Superior temporal gyrus (tissue), 1 donor: ENCODE results near the gene SLAIN2.

Experiments
- DNase-seq: peaks from one replicate; pipeline ENCODE4 v3.0.0-alpha.2; 2016; ENCODE audit errors: extremely low spot score

SLAIN2 gene

DNA sequence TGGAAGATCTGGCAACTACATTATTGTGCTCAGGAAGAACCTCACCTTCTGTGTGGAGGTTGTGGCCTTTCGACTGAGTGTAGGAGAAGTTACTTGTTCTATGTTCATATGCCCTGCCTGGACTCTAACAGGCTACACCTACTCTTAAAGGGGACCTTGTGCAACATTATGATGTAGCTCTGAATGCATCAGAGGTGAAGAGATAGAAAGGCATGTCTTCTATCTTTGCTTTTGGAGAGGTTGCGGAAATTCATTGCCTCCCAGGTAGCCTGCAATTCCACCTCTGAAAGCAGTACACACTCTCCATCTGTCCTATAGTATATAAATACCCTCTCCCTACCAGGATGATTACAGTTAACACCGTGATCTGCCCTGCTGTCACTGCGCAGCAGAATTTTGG is 7.1 kb upstream of the SLAIN2 start:
- DNase-seq = no peak

DNA sequence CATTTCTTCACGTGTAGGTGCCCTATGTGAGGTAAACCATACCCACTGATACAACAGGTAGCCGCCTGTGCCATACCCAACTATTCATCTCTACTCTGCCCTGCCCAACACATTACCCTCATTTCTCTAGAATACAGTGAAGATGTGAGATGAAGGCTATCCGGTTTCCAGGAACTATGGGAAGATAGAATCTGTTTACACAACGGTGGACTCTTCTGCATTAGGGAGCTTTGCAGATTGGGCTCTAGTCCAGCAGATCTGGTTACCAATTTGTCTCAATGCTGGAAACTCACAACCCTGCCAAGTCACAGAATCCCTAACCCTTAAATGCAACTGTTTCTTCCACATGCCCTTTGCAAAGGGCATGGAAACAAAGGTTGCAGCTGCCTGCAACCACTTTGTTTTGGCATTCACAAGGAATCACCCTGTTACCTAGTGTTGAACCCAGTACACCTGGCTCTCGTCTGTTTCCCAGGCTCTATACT is 6.4 kb upstream of the SLAIN2 start:
- DNase-seq = no peak

DNA sequence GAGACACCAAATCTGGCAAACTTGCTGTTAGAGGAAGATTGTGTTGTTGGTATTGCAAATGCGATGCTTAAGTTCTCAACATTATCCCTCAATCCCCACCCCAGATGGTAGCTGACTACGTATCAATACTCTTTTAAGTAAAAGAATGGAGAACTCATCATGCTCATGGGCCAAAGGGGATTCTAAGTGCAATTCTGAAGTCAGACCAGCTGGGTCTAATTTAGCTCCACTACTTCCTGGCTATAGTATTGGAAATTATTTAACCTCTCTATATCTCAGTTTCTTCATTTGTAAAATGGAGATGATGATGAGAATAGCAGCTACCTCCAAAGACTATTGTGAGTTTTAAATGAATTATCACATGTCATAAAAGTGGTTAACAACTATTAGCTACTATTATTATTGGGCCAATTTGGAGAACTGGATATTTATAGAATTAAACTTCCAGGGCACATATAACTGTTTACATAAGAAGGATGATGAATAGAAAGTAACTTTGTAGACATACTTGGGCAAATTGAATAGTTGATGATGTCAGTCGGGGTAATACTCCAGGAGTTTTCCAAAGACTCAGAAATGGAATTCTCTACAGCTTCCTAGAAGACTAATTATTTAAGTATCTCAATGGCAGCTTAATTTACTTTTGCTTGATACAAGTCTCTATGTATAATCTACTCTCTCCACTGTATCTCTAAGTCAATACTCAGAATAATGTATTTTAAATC is 5.0 kb upstream of the SLAIN2 start:
- no peak for DNase-seq

DNA sequence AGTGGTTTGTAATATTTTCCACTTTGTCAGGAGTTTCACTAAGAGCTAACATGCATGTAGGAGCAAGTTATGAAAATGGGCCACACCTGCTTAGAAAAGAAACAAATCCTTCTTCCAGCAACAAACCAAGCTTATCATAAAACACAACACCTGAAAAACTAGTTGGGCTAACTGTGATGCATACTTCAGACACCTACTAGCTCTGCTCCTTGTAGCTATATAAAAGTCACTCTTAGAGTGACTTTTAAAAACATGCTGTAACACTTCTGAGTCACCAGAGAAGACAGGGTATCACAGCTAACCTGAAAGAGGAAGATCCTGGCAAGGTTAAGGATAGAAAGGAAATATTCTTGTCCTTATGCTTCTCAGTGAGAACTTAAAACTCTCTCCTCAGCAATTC is 3.6 kb upstream of the SLAIN2 start:
- no peak for DNase-seq

DNA sequence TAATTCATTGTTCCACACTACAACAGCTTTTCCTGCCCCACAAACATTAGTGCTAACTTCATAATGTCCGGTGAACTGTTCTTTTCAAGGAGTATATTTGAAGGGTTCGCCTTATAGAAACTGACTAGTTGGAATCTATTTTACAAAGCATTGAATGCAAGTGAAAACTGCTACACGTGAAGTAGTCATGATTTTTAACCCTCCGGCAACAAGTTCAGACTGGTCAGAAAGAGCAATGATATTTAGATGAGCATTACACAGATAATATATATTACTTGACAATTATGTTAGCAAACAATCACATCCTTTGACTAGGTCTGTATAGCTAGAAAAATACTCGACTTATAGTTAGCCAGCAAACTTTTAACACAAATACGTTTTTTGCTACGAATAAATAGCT is 1.7 kb upstream of the SLAIN2 start:
- DNase-seq = no peak

DNA sequence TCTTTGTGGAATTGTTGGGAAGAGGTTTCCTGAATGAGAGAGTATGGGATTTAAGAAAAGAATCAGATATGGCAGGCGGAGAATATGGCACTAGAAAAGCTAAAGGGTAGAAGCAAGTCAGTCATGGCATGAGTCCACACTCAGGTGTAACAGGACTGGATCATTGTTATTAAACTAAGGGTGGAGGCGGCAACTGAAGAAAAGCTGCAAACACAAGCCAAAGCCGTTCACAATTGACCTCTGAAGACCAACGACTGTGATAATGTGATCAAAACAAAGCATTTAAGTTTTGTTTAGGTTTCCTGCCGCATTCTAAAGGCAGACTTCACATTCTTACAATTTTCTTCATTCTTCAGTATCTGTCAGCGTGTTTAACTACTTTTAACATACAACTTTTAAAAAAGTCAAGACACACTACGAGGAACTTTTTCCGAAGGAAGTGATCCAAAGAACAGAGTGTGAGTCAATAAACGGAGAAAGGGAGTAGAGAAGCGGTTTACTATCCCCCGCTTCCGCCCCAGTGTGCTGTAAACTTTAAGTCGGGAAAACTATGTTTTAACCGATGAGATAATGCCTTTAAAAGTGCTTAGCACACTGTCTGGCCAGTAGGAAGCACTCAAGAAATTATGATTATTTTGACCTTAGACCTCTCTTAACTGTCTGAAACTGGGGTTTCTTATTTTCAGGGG is 909 bp upstream of the SLAIN2 start:
- no peak for DNase-seq

DNA sequence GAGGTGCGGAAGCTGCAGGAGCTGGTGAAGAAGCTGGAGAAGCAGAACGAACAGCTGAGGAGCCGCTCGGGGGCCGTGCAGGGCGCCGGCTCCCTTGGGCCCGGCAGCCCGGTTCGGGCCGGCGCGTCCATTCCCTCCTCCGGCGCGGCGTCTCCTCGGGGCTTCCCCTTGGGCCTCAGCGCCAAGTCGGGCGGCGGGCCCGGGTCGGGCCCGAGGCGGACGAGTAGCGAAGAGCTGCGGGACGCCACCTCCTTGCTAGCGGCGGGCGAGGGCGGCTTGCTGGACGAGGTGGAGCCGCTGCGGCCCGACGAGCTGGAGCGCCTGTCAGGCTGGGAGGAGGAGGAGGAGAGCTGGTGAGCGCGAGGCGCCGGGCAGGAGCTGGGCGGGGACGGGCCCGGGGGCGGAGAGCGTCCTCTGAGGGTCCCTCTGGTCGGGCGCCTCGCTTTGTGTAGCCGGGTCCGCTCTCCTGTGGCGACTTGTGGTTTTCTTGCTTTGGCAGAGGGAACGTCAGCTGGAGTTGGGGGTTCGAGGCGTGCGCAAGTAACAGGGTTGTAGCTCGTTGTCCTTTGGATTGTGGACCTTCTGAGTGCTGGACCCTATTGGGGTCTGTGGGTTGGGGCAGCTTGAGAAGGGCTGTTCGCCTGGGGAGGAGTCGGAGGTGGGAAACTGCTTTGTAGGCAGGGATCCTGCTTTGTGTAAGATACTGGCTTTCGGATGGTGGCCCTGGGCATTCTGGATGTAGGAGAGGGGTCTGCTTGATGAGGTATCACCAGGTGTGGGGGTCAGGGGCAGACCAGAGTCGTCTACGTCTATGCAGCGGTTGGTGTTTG is 662 bp downstream of the SLAIN2 start:
- no peak for DNase-seq

DNA sequence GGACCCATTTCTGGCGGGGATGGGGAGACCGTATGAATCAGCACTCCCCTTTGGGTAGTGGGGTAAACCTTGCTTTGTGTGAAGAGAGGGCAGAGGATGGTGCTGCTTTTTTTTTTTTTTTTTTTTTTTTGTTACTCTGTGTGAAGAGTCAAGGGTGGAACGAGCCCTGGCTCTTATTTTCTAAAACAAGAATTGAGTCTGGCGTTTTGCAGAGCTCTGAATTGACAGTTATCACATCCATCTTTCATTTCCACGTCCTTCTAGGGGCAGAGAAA is 1.2 kb downstream of the SLAIN2 start:
- DNase-seq = no peak

DNA sequence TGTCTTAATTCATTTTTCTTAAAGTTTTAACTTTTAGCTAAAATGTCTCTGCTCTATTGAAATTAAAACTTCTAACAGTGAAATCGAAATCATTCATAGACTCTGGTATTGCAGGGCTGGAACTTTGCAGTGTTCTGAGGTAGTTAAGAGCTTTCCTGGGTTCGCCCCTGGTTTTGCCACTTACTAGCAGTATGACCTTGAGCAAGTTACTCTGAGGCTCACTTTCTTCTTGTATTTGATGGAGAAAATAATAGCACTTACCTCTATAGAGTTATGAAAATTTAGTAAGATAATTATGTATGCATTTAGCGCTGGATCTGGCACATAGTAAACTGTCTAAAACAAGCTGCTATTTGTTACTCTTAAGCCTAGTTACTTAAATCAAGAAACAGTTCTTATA is 1.7 kb downstream of the SLAIN2 start:
- DNase-seq = peak; percentile 11

DNA sequence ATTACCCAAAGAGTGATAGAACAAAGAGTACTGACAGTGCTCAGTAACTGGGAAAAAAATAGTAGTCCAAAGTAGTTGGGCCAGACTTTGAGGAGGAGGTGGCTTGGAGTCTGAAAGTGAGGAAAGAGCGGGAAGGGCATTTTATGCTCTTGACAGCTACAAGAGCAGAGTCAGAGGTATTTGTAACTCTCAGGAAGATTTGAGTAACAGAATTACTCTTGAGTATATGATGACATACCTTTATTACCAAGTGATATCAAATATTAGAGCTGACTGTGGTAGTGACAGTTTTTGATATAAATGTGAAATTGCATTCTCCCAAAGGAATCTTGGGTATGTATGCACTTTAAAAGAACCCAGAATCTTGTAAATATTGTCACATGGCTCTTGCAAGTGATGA is 2.2 kb downstream of the SLAIN2 start:
- peak; percentile 43 for DNase-seq

DNA sequence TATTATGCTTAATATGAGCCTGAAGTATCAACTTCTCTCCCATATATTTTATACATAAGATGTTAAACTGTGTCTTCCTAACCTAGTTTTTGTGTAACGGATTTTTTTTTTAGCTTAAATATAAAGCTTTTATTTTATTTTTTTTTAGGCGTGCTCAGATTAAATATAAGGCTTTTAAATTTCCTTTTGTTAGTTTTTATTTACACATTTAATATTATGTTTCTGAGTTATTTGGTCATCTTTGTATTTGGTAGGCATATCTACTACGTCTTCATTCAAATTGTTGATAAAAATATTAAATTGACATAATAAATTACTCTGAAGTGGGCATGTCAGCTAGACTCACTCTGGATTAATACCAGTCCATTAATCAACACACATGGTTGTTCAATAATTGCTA is 4.2 kb downstream of the SLAIN2 start:
- no peak for DNase-seq

DNA sequence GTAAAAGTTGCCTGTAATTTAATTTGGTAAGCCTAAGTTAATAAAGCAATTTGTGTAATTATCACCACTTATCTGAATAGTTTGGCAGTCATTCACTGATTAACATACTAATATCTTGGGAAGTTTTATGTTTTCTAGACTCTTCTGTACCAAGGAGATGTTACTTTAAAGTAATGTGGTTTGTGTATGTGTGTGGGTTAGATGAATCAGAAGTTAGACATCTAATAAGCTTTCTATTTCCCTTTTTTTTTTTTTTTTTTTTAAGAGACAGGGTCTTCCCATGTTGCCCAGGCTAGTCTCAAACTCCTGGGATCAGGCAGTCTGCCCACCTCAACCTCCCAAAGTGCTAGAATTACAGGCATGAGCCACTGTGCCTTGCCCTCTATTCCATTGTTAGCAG is 5.3 kb downstream of the SLAIN2 start:
- no peak for DNase-seq

DNA sequence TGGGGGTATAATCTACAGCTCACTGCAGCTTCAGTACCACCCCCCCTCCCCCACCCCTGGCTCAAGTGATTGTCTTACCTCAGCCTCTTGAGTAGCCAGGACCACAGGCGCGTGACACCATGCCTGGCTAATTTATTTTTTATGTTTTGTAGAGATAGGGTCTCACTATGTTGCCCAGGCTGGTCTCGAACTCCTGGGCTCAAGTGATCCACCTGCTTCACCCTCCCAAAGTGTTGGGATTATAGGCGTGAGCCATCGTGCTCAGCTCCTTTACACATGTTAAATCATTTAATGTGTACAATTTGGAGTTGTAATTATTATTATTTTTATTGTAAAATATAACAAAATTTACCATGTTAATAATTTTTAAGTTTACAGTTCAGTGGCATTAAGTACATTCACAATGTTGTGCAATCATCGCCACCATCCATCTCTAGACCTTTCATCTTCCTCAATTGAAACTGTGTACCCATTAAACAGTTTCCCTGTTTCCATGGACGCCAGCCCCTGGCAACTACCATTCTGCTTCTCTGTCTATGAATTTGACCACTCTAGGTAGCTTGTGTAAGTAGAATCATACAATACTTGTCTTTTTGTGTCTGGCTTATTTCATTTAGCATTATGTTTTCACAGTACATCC is 6.1 kb downstream of the SLAIN2 start:
- DNase-seq = no peak

DNA sequence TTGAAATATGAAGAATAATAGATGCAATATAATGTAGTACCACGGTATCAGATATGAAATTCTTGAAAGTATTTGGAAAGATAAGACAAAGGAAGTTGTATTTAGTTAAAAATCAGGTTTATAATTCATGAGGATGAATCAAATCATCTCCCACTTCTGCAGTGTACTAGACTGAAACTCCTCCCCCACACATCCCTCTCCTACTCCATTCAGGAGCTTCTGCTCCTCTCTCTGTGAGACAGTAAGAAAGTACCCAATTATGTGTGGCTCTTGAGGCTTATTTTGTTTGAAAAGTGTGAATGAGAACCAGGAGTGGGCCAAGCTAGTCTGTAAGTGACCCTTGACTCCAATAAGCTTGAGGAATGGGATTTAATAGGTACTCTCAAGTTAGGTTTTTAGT is 9.5 kb downstream of the SLAIN2 start:
- no peak for DNase-seq

DNA sequence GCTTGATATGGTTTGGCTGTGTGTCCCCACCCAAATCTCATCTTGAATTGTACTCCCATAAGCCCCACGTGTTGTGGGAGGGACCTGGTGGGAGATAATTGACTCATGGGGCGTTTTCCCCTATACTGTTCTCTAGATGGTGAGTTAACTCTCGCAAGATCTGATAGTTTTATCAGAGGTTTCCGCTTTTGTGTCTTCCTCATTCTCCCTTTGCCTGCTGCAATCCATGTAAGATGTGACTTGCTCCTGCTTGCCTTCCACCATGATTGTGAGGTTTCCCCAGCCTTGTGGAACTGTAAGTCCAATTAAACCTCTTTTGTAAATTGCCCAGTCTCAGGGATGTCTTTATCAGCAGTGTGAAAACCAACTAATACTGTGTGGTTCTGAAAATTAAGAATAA is 11.5 kb downstream of the SLAIN2 start:
- no peak for DNase-seq

DNA sequence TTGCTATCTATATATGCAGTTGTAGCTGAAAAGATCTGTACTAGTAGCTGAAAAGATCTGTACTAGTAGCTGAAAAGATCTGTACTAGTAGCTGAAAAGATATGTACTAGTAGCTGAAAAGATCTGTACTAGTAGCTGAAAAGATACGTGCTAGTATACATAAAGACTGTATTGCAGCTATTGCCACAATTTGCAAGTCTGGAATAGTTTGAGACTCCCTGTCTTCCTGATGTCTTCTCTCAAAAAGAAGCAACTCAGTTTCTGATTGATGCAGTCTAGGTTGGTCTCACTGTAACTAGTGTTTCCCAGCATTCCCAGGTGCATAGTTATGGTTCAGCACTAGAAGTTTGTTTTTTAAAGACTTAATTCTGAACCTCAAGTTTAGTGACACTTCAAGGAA is 15.0 kb downstream of the SLAIN2 start:
- no peak for DNase-seq

DNA sequence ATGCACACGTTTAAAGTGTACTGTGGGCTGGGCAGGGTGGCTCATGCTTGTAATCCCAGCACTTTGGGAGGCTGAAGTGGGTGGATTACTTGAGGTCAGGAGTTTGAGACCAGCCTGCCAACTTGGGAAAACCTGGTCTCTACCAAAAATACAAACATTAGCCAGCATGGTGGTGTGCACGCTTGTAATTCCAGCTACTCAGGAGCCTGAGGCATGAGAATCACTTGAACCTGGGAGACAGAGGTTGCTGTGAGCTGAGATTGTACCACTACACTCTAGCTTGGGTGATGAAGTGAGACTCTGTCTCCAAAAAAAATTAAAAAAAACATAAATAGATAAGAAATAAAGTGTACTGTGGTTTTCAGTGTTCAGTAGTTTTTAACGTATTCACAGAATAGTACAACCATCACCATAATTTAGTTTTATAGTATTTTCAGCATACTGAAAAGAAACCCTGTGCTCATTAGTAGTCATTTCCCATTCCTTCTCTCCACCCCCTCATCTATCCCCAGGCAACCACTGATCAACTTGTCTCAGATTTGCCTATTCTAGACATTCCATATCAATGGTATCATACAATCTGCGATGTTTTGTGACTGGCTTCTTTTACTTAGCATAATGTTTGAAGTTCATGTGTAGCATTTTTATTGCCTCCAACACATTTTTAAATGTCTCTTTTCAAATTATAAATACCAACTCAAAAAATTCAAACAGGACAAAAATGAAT is 19.1 kb downstream of the SLAIN2 start:
- DNase-seq = no peak

DNA sequence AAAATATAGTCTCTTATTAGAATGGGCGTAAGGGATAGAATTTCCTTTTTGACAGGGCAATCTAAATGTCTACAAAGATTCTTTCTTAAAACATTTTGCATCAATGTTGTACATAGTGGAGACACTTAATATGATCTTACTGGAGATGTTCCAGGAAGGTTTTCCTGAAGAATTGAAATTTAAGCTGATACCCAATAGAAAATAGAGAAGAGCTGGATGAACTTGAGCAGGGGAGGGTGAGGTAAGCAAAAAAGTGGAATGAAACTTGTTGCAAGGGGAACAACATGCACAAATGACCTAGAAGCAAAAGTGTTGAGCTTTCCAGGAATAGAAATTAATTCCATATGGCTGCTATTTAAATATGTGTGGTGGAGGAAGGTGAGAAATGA is 19.7 kb downstream of the SLAIN2 start:
- DNase-seq = no peak

DNA sequence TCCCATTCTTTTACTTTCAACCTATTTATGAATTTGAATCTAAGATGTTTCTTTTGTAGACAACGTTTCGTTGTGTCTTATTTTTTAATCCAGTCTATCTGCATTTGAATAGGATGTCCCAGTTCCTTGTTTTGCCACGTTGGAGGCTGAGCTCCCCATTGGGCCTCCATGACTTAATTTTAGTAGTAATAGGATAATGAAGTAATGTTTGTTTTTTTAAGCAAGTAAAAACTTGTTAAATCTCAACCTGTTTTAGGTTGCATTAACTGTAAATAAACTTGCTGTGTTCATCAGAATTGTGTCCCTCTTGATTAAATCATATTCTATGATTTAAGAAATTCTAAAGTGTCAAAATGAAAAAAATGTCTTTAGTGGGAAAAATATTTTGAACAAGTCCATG is 25.3 kb downstream of the SLAIN2 start:
- no peak for DNase-seq

DNA sequence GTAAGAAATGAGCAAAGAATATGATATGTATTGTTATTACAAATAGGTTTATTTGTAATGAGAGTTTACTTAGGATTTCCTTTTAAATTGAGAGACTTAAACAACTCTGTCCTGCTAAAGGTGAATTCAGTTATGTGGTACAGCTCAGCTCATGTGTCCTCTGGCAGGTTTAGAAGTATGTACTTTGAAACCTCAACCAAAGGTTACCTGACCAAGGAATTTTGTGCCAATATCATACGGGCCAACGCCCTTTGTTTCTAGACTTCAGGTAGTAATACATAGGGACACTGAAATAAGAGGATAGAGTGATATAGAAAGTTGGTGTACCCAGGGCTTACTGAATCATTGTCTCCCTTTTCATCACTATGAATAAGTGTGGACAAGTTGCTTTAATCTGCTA is 25.7 kb downstream of the SLAIN2 start:
- no peak for DNase-seq

DNA sequence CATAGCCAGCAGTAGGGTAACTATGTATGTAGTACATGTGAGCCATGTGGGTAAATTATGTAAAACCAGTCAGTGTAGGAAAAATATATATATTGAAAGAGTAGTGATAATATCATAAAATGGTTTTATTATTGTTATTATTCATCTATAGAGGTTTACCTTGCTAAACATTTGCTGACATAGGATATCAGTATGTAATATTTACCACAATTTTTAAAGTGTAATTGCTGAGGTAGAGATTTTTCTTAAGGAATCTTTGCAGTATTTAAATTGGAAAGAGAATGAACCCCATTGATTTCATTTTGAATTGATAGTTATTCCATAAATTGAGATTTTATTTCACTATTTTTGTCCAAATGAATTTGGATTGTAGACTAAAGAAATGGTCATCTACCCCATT is 27.1 kb downstream of the SLAIN2 start:
- no peak for DNase-seq

DNA sequence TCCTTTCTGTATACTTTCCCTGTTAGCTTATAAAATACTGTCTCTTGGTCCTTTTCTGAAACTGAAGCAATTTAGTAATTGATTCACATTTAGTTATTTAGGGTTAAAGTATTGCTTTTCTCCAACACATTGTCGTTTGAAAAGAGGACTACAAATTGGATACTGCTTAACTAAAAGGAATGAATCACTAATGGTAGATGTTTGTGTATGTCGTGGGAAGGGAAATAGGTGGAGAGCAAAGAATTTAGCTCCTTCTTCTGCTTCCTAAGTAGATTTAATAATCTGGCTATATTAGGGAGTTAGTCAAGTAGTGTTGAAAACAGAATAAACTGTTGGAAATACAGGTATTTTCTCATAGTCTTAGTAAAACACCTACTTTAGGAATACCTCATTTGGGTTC is 27.9 kb downstream of the SLAIN2 start:
- DNase-seq = no peak
